H9 (cell line): ENCODE data around the gene ZNF576. TPM values are rescaled to one million over a fixed set of nuclear protein-coding genes. Genes with fewer than 3 reads are reported as not detected.

Experiments used
- total RNA-seq: library from RNA; stranded (reverse); gene quantifications from 2 replicates; pipeline ENCODE4 v1.2.1, GENCODE V29; 2021

Gene ZNF576
- total RNA-seq, 1 experiment from 2014 or later = 19.7 TPM

Other genes with a start within 250 kb of the ZNF576 start
- 0.09 TPM in 1 of 2 replicates, not detected in the other for gene CD177, start 242.9 kb upstream of the ZNF576 start, total RNA-seq
- not detected in 2 replicates for gene TEX101, start 181.7 kb upstream of the ZNF576 start, total RNA-seq
- 1.8 TPM in 2 replicates for gene LYPD3, start 131.0 kb upstream of the ZNF576 start, total RNA-seq
- gene PHLDB3, start 91.8 kb upstream of the ZNF576 start, total RNA-seq = 6.7 and 8.5 TPM in 2 replicates
- 18.8 and 20.4 TPM in 2 replicates for gene ETHE1, start 69.4 kb upstream of the ZNF576 start, total RNA-seq
- gene ZNF575, start 63.4 kb upstream of the ZNF576 start, total RNA-seq = not detected in 2 replicates
- gene XRCC1, start 21.1 kb upstream of the ZNF576 start, total RNA-seq = 38.0 and 42.8 TPM in 2 replicates
- 11.4 and 11.9 TPM in 2 replicates for gene PINLYP, start 20.8 kb upstream of the ZNF576 start, total RNA-seq
- 24.1 and 25.4 TPM in 2 replicates for gene IRGQ, start 461 bp upstream of the ZNF576 start, total RNA-seq
- 0.44 and 0.70 TPM in 2 replicates for gene SRRM5, start 15.5 kb downstream of the ZNF576 start, total RNA-seq
- 30.3 and 31.3 TPM in 2 replicates for gene ZNF428, start 23.0 kb downstream of the ZNF576 start, total RNA-seq
- 10.2 and 12.5 TPM in 2 replicates for gene CADM4, start 43.3 kb downstream of the ZNF576 start, total RNA-seq
- 13.7 and 15.7 TPM in 2 replicates for gene PLAUR, start 73.6 kb downstream of the ZNF576 start, total RNA-seq
- not detected in 2 replicates for gene IRGC, start 119.5 kb downstream of the ZNF576 start, total RNA-seq
- 47.9 and 52.2 TPM in 2 replicates for gene SMG9, start 158.4 kb downstream of the ZNF576 start, total RNA-seq
- 0.26 TPM in 1 of 2 replicates, not detected in the other for gene KCNN4, start 184.4 kb downstream of the ZNF576 start, total RNA-seq
- gene LYPD5, start 205.9 kb downstream of the ZNF576 start, total RNA-seq = 0.50 TPM in 2 replicates
- 10.4 and 11.6 TPM in 2 replicates for gene ZNF283, start 230.7 kb downstream of the ZNF576 start, total RNA-seq